ENCODE data around the gene CCDC127. TPM values are rescaled to one million over a fixed set of nuclear protein-coding genes. Genes with fewer than 3 reads are reported as not detected.
"Not testable (repeated sequence)": the region's sequence is repeated elsewhere in the genome, so short reads cannot be mapped to it uniquely, and the experiment has no call there.

Gene CCDC127
- total and polyA plus RNA-seq, 4 donors: 1.1 to 2.6 (median 2.1) TPM

GRCh38 chr5:264338-264737 is 46.4 kb upstream of the CCDC127 start (continued):
- no peak for TF ChIP-seq REST (IDR thresholded peaks at IDR 0.05)
- TF ChIP-seq NR2F2 (IDR thresholded peaks at IDR 0.05): no peak
- no peak for TF ChIP-seq RXRA (IDR thresholded peaks at IDR 0.05)

DNA sequence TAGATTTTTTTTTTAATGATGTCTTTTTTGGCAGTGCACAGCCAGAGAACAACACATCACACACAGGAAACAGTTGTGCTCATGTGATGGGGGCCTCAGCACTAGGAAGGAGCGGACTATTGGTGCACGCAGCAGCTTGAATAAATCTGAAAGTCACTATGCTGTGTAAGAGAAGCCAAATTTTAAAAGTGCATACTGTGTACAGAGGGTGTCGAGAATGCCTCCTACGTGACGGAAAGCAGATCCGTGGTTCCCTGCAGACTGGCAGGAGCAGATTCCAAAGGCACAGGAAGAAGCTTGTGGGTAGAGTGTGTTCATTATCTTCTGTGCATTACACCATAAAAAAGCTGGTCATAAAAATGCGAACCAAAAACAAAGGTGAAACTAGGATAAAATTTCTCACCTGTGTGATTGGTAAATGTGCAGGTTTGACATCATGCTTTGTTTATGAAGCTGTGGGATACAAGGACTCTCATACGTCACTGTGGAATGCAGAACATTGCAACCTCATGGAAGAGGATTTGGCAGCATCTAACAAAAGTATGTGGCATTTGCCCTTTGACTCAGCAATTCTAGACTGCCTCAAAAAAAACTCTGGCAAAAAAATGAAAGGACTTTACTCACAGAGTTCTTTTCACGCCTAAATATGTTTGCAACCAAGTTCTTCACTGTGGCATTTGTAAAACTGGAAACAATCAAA is 45.5 kb upstream of the CCDC127 start:
- H3K4me1 ChIP-seq (ENCODE audit: control insufficient read depth in 4 of 4, insufficient read depth in 4 of 4, low read length in 3 of 4): peaks cover 4 to 14% (median 9%) of the 10 kb centered on the region in 4 donors
- H3K27me3 ChIP-seq (ENCODE audit: control insufficient read depth in 4 of 4, insufficient read depth in 4 of 4, low read length in 3 of 4); DNase-seq (ENCODE audit: low spot score); H3K9me3 ChIP-seq (ENCODE audit: control insufficient read depth in 4 of 4, low read length in 3 of 4); H3K9ac ChIP-seq (ENCODE audit: low read depth in 1 of 2, low read length in 2 of 2); H3K4me3 ChIP-seq (ENCODE audit: low read depth in 1 of 3, low read length in 3 of 3): not testable (repeated sequence)
- 40% methylated on average over 9 of the region's 9 CpGs for WGBS
- TF ChIP-seq ATF3 (IDR thresholded peaks at IDR 0.05) (peak; percentile 36), HNF4A (conservative IDR thresholded peaks at IDR 0.05) (peak; percentile 81 to 89), NR2F2 (IDR thresholded peaks at IDR 0.05) (peak; percentile 77), GABPA (IDR thresholded peaks at IDR 0.05 in 1 of 2, conservative IDR thresholded peaks at IDR 0.05 in 1 of 2) (peak in 1 of 2 donors; percentile 78), FOXA2 (IDR thresholded peaks at IDR 0.05) (peak; percentile 57), ZBTB33 (IDR thresholded peaks at IDR 0.05) (peak; percentile 56), REST (IDR thresholded peaks at IDR 0.05) (peak; percentile 42), HNF4G (IDR thresholded peaks at IDR 0.05) (peak; percentile 33), EGR1 (IDR thresholded peaks at IDR 0.05; ENCODE audit: low read depth in 2 of 2) (peak in 1 of 2 donors; percentile 67), JUND (IDR thresholded peaks at IDR 0.05) (peak; percentile 21 to 55), SP1 (IDR thresholded peaks at IDR 0.05) (peak; percentile 67), RAD21 (IDR thresholded peaks at IDR 0.05) (peak in 1 of 2 donors; percentile 9), RXRA (IDR thresholded peaks at IDR 0.05) (peak; percentile 48 to 85), MAX (IDR thresholded peaks at IDR 0.05) (peak; percentile 47), YY1 (IDR thresholded peaks at IDR 0.05) (peak; percentile 76)
- peak overlapping the region; percentile 55 to 82 for H3K27ac ChIP-seq (ENCODE audit: low read depth in 1 of 2, low read length in 2 of 2)
- peaks cover 0 to 14% (median 4%) of the 10 kb centered on the region in 4 donors for H3K36me3 ChIP-seq (ENCODE audit: control insufficient read depth in 4 of 4, insufficient read depth in 3 of 4, low read depth in 1 of 4, low read length in 3 of 4)
